Transverse colon (tissue), 4 donors: Measurements from ENCODE around the gene KRTAP10-8. TPM values are rescaled to one million over a fixed set of nuclear protein-coding genes. Genes with fewer than 3 reads are reported as not detected.

Source experiments
- DNase-seq: peaks from one replicate; pipeline ENCODE4 v3.0.0-alpha.2; 2019
- H3K27ac ChIP-seq, 4 donors: fragments of 200-600 bp; sonication (generic); 2 replicates each; pipeline ENCODE4 v1.5.1; 2016 to 2018; ENCODE audit warnings: inconsistent platforms in 4 of 4
- H3K27me3 ChIP-seq: fragments of 200-600 bp; sonication (generic); 2 replicates; pipeline ENCODE4 v1.5.1; 2017; ENCODE audit warnings: inconsistent platforms
- H3K36me3 ChIP-seq, 4 donors: fragments of 200-600 bp; sonication (generic); 2 replicates each; pipeline ENCODE4 v1.5.1; 2017 to 2019; ENCODE audit warnings: inconsistent platforms in 4 of 4
- H3K4me1 ChIP-seq, 4 donors: fragments of 200-600 bp; sonication (generic); 2 replicates each; pipeline ENCODE4 v1.5.1; 2017 to 2020; ENCODE audit warnings: inconsistent platforms in 4 of 4
- H3K4me3 ChIP-seq, 4 donors: fragments of 200-600 bp; sonication (generic); 1 replicate in 1 of 4; 2 replicates in 3 of 4; pipeline versions ENCODE4 v1.5.1 to v1.6.1; 2017 to 2019; ENCODE audit warnings: inconsistent platforms in 4 of 4
- H3K9me3 ChIP-seq, 2 donors: fragments of 200-600 bp; sonication (generic); 2 replicates each; pipeline ENCODE4 v1.5.1; 2017 to 2019; ENCODE audit warnings: inconsistent platforms in 2 of 2
- CTCF ChIP-seq, 5 experiments: fragments of 200-600 bp in 3 of 5; fragments of 450-650 bp in 2 of 5; sonication (generic) in 3 of 5; IDR thresholded peaks; 1 replicate in 2 of 5; 2 replicates in 3 of 5; pipeline ENCODE4 v1.5.1; 2016 to 2017; ENCODE audit warnings: antibody characterized with exemption in 5 of 5, inconsistent platforms in 3 of 5, mild to moderate bottlenecking in 2 of 5, moderate library complexity in 1 of 5
- EP300 ChIP-seq: sonication (generic); formaldehyde crosslinking; IDR thresholded peaks from one replicate; pipeline ENCODE4 v1.6.1; 2017; ENCODE audit warnings: antibody characterized with exemption, low read depth
- POLR2A ChIP-seq: fragments of 450-650 bp; IDR thresholded peaks from one replicate; pipeline ENCODE4 v1.6.1; 2016; ENCODE audit warnings: antibody characterized with exemption, mild to moderate bottlenecking, moderate library complexity
- POLR2AphosphoS5 ChIP-seq, 3 donors: sonication (generic); formaldehyde crosslinking; IDR thresholded peaks; one replicate each; pipeline ENCODE4 v1.6.1; 2016; ENCODE audit warnings: antibody characterized with exemption in 3 of 3
- WGBS, 2 donors: methylation state at CpG; one replicate each; pipeline ENCODE4 v1.1.5; 2018; ENCODE audit warnings: low coverage in 1 of 2; 5-methylcytosine and 5-hydroxymethylcytosine counted together
- in situ Hi-C, 4 donors: fragments of 200-750 bp; cut with MboI; loops; one replicate each; pipeline versions ENCODE4 v1.15.0 to v1.15.1; 2017; ENCODE audit warnings: low sequenced_read_pairs in 3 of 4, low pct_ligation_motif_present in 1 of 4, low pct_unique_long_range_greater_than_20kb in 1 of 4
- intact Hi-C: fragments of 100-400 bp; cut with DNase I; formaldehyde crosslinking; loops from one replicate; pipeline ENCODE4 v1.15.1; 2023; ENCODE audit warnings: low total_unique reads
- total RNA-seq, 4 donors: library from RNA; depleted of rRNA; stranded (reverse); fragments of >200 nt; gene quantifications; one replicate each; pipeline ENCODE4 v1.1.0, GENCODE V29; 2016

Gene KRTAP10-8
- total RNA-seq, 4 donors from 2014 or later: not detected

- H3K27ac ChIP-seq: peak overlapping the region in 2 of 4 donors; percentile 3 to 9
- no peak for TF ChIP-seq POLR2AphosphoS5 (IDR thresholded peaks at IDR 0.05)
- no peak for TF ChIP-seq POLR2A
- no peak for TF ChIP-seq EP300
- no peak for TF ChIP-seq CTCF (IDR thresholded peaks at IDR 0.05)
- H3K9me3 ChIP-seq: peaks cover 9 to 17% of the 10 kb centered on the region in 2 donors
- in situ Hi-C loops (no loop called here), intact Hi-C loops (no loop called here)
- H3K27me3 ChIP-seq: no peaks in the 10 kb centered on the region
- no peaks in the 10 kb centered on the region for H3K36me3 ChIP-seq
- no peak overlapping the region for H3K4me3 ChIP-seq
- no peak for DNase-seq
- peaks cover 0 to 3% (median 0%) of the 10 kb centered on the region in 4 donors for H3K4me1 ChIP-seq
- 65 to 100% methylated on average over 1 to 3 of the region's 3 CpGs for WGBS, 2 donors
These were observed 7.0 kb downstream of the KRTAP10-8 start for GRCh38 chr21:44618909-44619308.

GRCh38 chr21:44619886-44620285 lies 8.0 kb downstream of the KRTAP10-8 start:
- Histone ChIP-seq H3K27me3 (no peaks in the 10 kb centered on the region), H3K4me3 (no peak overlapping the region), H3K4me1 (peaks cover 0 to 3% (median 0%) of the 10 kb centered on the region in 4 donors), H3K27ac (no peak overlapping the region), H3K36me3 (no peaks in the 10 kb centered on the region), H3K9me3 (peaks cover 9 to 26% of the 10 kb centered on the region in 2 donors)
- DNase-seq: no peak
- intact Hi-C loops: no loop called here
- 86 to 92% methylated on average over 6 of the region's 6 CpGs for WGBS, 2 donors
- TF ChIP-seq CTCF (IDR thresholded peaks at IDR 0.05) (no peak), EP300 (no peak), POLR2A (no peak), POLR2AphosphoS5 (IDR thresholded peaks at IDR 0.05) (no peak)
- in situ Hi-C loops: no loop called here

- TF ChIP-seq CTCF (IDR thresholded peaks at IDR 0.05) (no peak), POLR2A (no peak), POLR2AphosphoS5 (IDR thresholded peaks at IDR 0.05) (no peak), EP300 (no peak)
- peaks cover 0 to 3% (median 0%) of the 10 kb centered on the region in 4 donors for H3K4me1 ChIP-seq
These were observed 11.7 kb downstream of the KRTAP10-8 start for GRCh38 chr21:44623575-44623974.

GRCh38 chr21:44625756-44626155 lies 13.9 kb downstream of the KRTAP10-8 start:
- H3K36me3 ChIP-seq: no peaks in the 10 kb centered on the region
- no peak overlapping the region for H3K4me3 ChIP-seq
- peaks cover 11% of the 10 kb centered on the region for H3K27me3 ChIP-seq
- DNase-seq: no peak
- TF ChIP-seq EP300 (no peak), POLR2A (no peak), POLR2AphosphoS5 (IDR thresholded peaks at IDR 0.05) (no peak), CTCF (IDR thresholded peaks at IDR 0.05) (no peak)
- no peak overlapping the region for H3K27ac ChIP-seq
- in situ Hi-C loops (no loop called here), intact Hi-C loops (no loop called here)
- no peaks in the 10 kb centered on the region for H3K4me1 ChIP-seq
- WGBS, 2 donors: 82 to 85% methylated on average over 5 to 7 of the region's 7 CpGs
- H3K9me3 ChIP-seq: peaks cover 9 to 20% of the 10 kb centered on the region in 2 donors

More at GRCh38 chr21:44623575-44623974, 11.7 kb downstream of the KRTAP10-8 start:
- intact Hi-C loops (no loop called here), in situ Hi-C loops (no loop called here)
- peaks cover 9 to 27% of the 10 kb centered on the region in 2 donors for H3K9me3 ChIP-seq
- DNase-seq: no peak
- H3K27ac ChIP-seq: no peak overlapping the region
- no peaks in the 10 kb centered on the region for H3K36me3 ChIP-seq
- H3K4me3 ChIP-seq: no peak overlapping the region
- H3K27me3 ChIP-seq: peaks cover 5% of the 10 kb centered on the region
